ENCODE results near the gene TAP1.
"Not testable (repeated sequence)": the region's sequence is repeated elsewhere in the genome, so short reads cannot be mapped to it uniquely, and the experiment has no call there.

TAP1 gene

GRCh38 chr6:32814145-32814544 lies 39.4 kb downstream of the TAP1 start:
- ChIA-PET CTCF (interaction anchor here (0.7 to 2.0 kb wide), 4 partner anchors 10 to 114 kb away, joined by 4 to 5 read pairs (median 4); no protein-coding TSS in a partner anchor), POLR2A (interaction anchor here (1.2 kb wide), 1 partner anchor 80 kb away, joined by 3 read pairs; no protein-coding TSS in a partner anchor)
- H3K4me3 ChIP-seq (ENCODE audit: low read depth, low read length), result no peak overlapping the region
- H3K4me1 ChIP-seq (ENCODE audit: control insufficient read depth, insufficient read depth, low read length), result no peaks in the 10 kb centered on the region
- H3K27ac ChIP-seq (ENCODE audit: extremely low read depth, low read depth, low read length), result no peak overlapping the region
- TF ChIP-seq ZNF175 (tag by site-specific recombination; IDR thresholded peaks at IDR 0.05), result no peak
- H3K36me3 ChIP-seq (ENCODE audit: control insufficient read depth in 2 of 2, insufficient read depth in 1 of 2, low read length in 2 of 2), result no peaks in the 10 kb centered on the region
- H3K9me3 ChIP-seq (ENCODE audit: control insufficient read depth, insufficient read depth, low read depth, low read length), result no peaks in the 10 kb centered on the region

- no peaks in the 10 kb centered on the region for H3K36me3 ChIP-seq (ENCODE audit: control insufficient read depth in 2 of 2, insufficient read depth in 1 of 2, low read length in 2 of 2)
- H3K4me3 ChIP-seq (ENCODE audit: low read depth, low read length), result no peak overlapping the region
- no peaks in the 10 kb centered on the region for H3K4me1 ChIP-seq (ENCODE audit: control insufficient read depth, insufficient read depth, low read length)
- no peak overlapping the region for H3K27ac ChIP-seq (ENCODE audit: extremely low read depth, low read depth, low read length)
- no peaks in the 10 kb centered on the region for H3K9me3 ChIP-seq (ENCODE audit: control insufficient read depth, insufficient read depth, low read depth, low read length)
- POLR2A ChIA-PET, result interaction anchor here (0.7 to 1.3 kb wide), 2 partner anchors 12 to 555 kb away, joined by 3 read pairs; no protein-coding TSS in a partner anchor
- CTCF ChIA-PET, result interaction anchor here (0.7 to 3.6 kb wide), 5 partner anchors 12 to 124 kb away, joined by 3 to 24 read pairs (median 4); no protein-coding TSS in a partner anchor
- no peak for TF ChIP-seq YY1 (tag by site-specific recombination; IDR thresholded peaks at IDR 0.05)
- TF ChIP-seq IKZF3 (tag by site-specific recombination; IDR thresholded peaks at IDR 0.05), result no peak
- TF ChIP-seq ZSCAN23 (tag by site-specific recombination; IDR thresholded peaks at IDR 0.05), result no peak
- no peak for TF ChIP-seq GLIS1 (tag by site-specific recombination; IDR thresholded peaks at IDR 0.05)
- no peak for TF ChIP-seq ZNF600 (tag by site-specific recombination; IDR thresholded peaks at IDR 0.05)
- no peak for TF ChIP-seq SP2 (tag by site-specific recombination; IDR thresholded peaks at IDR 0.05)
- TF ChIP-seq ZNF776 (tag by site-specific recombination; IDR thresholded peaks at IDR 0.05; ENCODE audit: borderline replicate concordance), result no peak
- no peak for TF ChIP-seq ZNF274 (IDR thresholded peaks at IDR 0.05; ENCODE audit: low read length)
- no peak for TF ChIP-seq ZNF274 (tag by site-specific recombination; IDR thresholded peaks at IDR 0.05; ENCODE audit: borderline replicate concordance)
- no peak for TF ChIP-seq ZNF266 (tag by site-specific recombination; IDR thresholded peaks at IDR 0.05; ENCODE audit: low read depth)
- TF ChIP-seq ZNF292 (tag by site-specific recombination; IDR thresholded peaks at IDR 0.05; ENCODE audit: borderline replicate concordance, low read depth), result no peak
- no peak for TF ChIP-seq BCL6B (tag by site-specific recombination; IDR thresholded peaks at IDR 0.05)
Observed at GRCh38 chr6:32809171-32809570, 44.3 kb downstream of the TAP1 start.

GRCh38 chr6:32807020-32807580 lies 46.4 kb downstream of the TAP1 start:
- Histone ChIP-seq H3K9me3 (ENCODE audit: control insufficient read depth, insufficient read depth, low read depth, low read length) (no peaks in the 10 kb centered on the region), H3K4me1 (ENCODE audit: control insufficient read depth, insufficient read depth, low read length) (no peaks in the 10 kb centered on the region), H3K36me3 (ENCODE audit: control insufficient read depth in 2 of 2, insufficient read depth in 1 of 2, low read length in 2 of 2) (no peaks in the 10 kb centered on the region), H3K4me3 (ENCODE audit: low read depth, low read length) (no peak overlapping the region), H3K27ac (ENCODE audit: extremely low read depth, low read depth, low read length) (no peak overlapping the region)
- CTCF ChIA-PET, result interaction anchor here (0.5 to 3.6 kb wide), 6 partner anchors 16 to 1193 kb away, joined by 3 to 24 read pairs (median 4); no protein-coding TSS in a partner anchor
- POLR2A ChIA-PET, result no interaction called here
- TF ChIP-seq ZNF174 (tag by site-specific recombination; IDR thresholded peaks at IDR 0.05) (no peak), ZNF10 (tag by site-specific recombination; IDR thresholded peaks at IDR 0.05) (peak; percentile 52; the same call in 1 of the 2 replicates), ZFHX2 (tag by site-specific recombination; conservative IDR thresholded peaks at IDR 0.05) (no peak), ZNF548 (tag by site-specific recombination; IDR thresholded peaks at IDR 0.05) (no peak), HOXC10 (CRISPR knock-in tag; IDR thresholded peaks at IDR 0.05) (no peak)
- TF ChIP-seq, protein P1, sequence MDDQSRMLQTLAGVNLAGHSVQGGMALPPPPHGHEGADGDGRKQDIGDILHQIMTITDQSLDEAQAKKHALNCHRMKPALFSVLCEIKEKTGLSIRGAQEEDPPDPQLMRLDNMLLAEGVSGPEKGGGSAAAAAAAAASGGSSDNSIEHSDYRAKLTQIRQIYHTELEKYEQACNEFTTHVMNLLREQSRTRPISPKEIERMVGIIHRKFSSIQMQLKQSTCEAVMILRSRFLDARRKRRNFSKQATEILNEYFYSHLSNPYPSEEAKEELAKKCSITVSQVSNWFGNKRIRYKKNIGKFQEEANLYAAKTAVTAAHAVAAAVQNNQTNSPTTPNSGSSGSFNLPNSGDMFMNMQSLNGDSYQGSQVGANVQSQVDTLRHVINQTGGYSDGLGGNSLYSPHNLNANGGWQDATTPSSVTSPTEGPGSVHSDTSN (CRISPR knock-in tag; IDR thresholded peaks at IDR 0.05), result no peak

DNA sequence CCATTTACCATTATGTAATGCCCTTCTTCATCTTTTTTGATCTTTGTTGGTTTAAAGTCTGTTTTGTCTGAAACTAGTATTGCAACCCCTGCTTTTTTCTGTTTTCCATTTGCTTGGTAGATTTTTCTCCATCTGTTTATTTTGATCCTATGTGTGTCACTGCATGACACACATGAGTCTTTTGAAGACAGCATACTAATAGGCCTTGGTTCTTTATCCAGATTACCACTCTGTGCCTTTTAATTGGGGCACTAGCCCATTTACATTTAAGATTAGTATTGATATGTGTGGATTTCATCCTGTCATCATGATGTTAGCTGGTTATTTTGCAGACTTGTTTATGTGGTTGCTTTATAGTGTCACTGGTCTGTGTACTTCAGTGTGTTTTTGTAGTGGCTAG lies 48.1 kb downstream of the TAP1 start:
- H3K4me1 ChIP-seq (ENCODE audit: control insufficient read depth, insufficient read depth, low read length); POLR2A ChIA-PET; H3K9me3 ChIP-seq (ENCODE audit: control insufficient read depth, insufficient read depth, low read depth, low read length); H3K4me3 ChIP-seq (ENCODE audit: low read depth, low read length); H3K27ac ChIP-seq (ENCODE audit: extremely low read depth, low read depth, low read length); H3K36me3 ChIP-seq (ENCODE audit: control insufficient read depth in 2 of 2, insufficient read depth in 1 of 2, low read length in 2 of 2): not testable (repeated sequence)
- CTCF ChIA-PET, result interaction anchor here (1.3 to 2.8 kb wide), 4 partner anchors 22 to 392 kb away, joined by 3 to 15 read pairs (median 4); no protein-coding TSS in a partner anchor
